ENCODE data around the gene ADGRL2.

The ADGRL2 gene

DNA sequence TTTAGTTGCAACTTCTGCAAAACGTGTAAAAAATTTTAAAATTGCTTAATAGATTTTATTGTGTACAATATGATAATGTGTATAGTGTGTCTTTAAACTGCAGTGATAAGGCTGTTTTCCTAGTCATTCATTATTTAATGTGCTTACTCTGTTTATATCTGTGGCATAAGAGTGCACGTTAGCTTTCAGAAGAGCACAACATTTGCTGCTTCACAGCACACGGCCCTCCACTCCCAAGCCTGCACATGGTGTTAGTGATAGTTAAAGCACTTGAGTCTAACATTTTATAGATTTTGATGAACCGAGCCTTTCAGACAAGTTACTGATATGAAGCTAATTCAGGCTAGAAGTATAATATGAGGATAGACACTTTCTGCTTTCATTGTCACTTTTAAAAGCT is 120.6 kb downstream of the ADGRL2 start:
- no peak for DNase-seq

GRCh38 chr1:81921851-81922462 is 121.2 kb downstream of the ADGRL2 start:
- DNase-seq: no peak

DNA sequence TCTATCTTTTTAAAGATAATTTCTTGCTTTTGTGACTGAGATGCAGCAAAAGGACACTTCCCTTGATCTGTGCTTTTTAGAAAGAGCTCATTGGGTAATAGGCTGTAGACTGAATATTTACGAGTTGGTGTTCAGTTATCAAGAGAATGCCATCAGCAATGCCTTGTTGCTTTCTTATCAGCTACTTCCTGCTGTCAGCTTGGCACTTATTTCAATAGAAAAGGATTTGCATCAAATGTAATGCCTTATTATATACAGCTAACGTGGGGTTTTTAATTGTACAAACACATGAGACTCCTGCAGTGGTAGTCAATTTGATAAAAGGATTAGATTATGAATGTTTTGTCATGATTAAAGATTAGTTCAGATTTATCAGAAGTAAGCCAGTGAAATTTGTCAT is 122.2 kb downstream of the ADGRL2 start:
- no peak for DNase-seq

DNA sequence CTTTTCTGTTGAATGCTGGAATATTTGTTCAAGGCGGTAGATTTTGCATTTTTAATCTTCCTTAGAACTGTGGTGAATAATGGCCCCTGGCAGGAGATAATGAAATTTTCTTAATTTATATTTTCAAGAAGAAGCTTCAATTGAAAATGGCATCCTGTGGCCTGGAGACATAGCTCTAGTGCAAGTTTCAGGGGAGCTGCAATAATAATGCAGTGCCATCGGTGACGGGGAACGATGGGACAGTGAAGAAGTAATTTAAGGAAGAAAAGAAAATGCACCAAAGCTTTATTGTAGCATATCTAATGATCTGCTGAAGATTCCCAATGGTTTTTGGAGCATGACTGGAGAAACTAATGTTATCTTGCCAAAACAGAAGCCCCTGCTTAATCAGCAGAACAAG is 128.4 kb downstream of the ADGRL2 start:
- DNase-seq: no peak

DNA sequence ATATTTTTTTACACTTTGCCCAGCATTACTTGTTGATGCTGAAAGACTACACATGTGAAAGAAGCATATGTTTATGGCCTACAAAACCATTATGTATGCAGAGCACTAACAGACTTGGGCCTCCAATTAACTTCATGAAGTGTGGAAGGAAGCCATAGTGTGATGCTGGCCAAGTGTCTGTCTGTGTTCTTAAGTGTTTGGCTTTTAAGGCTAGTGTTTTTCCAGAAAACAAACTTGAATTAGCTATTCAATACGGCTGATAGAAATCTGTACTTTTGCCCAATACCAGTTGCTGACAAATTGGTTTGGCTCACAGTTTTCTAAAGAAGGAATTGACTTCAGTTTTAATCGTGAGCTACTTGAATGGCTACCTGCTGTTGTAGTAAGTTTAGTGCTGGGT is 136.1 kb downstream of the ADGRL2 start:
- no peak for DNase-seq

DNA sequence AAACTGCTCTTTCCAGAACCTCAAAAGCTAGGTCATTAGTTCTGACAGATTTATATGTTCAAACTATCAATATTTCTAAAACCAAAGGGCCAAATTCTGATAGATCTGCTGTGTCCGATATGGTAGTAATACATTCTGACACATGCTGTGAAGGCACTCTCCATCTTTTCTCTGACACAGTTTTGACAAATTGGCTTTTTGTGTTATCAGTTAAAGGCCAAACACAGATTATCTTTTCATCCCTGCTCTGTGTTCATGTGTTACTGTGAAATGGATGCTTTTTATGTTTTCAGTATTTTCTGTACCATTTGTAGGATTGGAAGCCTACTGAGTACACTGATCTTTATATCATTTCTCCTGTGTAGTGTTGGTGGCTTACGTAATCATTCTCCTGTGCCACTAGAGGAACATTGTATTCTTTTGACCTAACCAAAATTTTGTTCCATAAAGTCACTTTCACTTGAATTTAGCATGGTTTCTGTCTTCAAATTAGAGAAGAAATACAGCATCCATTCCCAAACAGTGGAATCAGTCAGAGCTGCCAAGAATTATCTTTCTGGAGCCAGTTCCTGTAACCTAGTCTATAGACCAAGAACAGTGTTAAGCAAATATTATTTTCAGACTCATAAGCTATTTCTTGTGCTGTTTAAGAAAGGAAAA is 137.2 kb downstream of the ADGRL2 start:
- no peak for DNase-seq

- no peak for DNase-seq
Observed at GRCh38 chr1:81948495-81948894, 147.8 kb downstream of the ADGRL2 start.

DNA sequence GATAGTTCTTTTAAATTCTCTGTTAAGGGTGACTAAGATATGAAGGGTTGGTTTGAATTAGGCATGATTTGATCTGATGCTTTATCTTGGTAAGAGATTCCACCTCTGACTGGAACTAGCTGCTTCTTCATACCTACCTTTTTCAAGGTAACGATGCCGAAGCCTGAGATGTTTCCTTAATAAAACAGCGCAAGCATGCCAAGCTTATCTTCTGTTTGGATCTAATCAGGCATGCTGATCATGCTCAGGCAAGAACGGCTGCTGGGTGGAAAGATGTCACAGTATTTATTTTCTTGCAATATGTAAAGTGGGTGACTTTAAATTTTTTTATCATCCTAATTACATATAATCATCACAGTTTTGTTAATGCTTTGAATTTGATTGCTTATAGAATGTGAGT is 148.7 kb downstream of the ADGRL2 start:
- no peak for DNase-seq

- no peak for DNase-seq
Observed at GRCh38 chr1:81950037-81950436, 149.3 kb downstream of the ADGRL2 start.

- DNase-seq: no peak
Observed at GRCh38 chr1:81950591-81951244, 150.0 kb downstream of the ADGRL2 start.

- no peak for DNase-seq
Observed at GRCh38 chr1:81954534-81955020, 153.8 kb downstream of the ADGRL2 start.

DNA sequence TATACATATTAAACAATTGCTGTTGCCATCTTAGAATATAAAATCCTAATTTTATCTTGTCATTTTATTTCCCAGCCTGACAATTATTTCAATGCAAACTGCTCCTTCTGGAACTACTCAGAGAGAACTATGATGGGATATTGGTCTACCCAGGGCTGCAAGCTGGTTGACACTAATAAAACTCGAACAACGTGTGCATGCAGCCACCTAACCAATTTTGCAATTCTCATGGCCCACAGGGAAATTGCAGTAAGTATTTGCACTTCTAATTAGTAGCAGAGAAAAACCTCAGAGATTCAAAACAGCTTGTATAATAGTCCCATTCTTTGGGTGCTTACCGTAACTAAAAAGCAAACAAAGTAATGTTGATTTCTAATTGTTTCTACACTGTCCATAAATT is 167.2 kb downstream of the ADGRL2 start:
- no peak for DNase-seq

- DNase-seq: no peak
Observed at GRCh38 chr1:81970416-81970815, 169.7 kb downstream of the ADGRL2 start.

- no peak for DNase-seq
Observed at GRCh38 chr1:81974222-81974841, 173.6 kb downstream of the ADGRL2 start.

GRCh38 chr1:81974883-81975555 is 174.3 kb downstream of the ADGRL2 start:
- DNase-seq: no peak

DNA sequence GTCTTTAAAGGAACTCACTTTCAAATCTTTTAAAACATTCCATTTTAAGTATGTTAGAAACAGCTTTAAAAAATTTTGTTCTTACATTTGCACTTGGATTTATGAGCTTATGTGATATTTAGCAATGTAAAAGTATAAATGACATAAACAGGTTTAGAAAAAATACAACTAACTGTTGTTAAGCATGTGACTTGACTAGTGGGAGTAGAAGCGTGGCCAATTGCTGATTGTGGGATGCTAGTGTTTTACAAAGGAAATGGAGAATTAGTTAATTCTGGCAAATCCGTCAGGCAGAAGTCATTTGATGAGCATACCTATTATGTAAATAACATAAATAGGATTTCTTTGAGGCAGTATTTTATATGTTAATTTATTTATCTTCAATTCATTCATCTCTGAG is 175.8 kb downstream of the ADGRL2 start:
- DNase-seq: no peak

DNA sequence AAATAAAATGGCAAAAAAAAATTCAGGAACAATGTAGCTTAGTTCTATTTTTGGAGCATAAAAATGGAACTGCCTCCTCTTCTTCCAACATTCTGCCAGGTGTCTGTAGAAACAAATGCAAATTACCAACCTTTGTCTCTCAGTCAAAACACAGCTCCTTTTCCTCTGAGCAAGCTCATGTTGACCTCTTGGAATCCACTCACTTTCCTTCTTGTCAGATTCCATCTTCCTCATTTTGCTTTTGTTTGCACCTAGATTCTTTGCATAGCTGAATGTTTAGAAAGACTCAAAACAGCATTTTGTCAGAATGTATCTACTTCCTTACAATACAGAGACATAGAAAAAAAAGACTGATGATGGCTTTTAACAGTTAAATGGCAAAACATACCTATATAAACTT is 178.2 kb downstream of the ADGRL2 start:
- no peak for DNase-seq

DNA sequence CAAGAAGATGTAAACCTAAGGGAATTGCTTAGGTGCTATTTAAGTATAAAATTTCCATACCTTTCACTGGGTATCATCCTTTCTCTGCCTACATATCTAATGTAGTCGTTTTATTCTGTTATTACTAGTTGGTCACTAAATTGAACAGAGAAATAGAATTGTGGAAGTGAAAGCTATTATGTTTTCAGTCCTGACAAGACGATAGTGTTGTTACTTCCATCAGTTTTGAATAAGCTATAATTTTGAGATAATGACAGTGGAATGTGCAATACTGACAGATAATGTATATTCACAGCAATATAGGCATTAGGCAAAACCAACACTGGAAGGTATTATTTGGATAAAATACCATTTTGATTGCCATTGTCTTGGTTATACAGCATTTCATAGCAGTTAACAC is 181.8 kb downstream of the ADGRL2 start:
- no peak for DNase-seq

DNA sequence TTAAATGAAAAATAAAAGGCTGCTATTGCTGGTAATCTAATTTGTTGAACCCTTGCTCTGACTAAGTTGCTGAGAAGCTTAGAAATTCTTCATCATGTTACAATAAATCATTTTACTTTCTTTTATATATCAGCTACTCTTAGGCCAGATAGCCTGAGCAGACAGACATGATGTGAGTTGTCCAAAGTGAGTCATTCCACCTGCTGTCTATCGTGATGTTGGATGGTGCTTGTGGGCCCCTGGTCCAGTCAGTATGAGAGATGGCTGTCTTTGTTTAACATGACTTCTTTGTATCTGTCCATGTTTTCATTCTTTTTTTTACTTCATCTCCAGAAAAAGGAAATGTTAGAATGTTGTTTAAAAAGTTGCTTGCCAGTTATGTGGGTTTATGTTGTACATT is 188.8 kb downstream of the ADGRL2 start:
- DNase-seq: no peak

DNA sequence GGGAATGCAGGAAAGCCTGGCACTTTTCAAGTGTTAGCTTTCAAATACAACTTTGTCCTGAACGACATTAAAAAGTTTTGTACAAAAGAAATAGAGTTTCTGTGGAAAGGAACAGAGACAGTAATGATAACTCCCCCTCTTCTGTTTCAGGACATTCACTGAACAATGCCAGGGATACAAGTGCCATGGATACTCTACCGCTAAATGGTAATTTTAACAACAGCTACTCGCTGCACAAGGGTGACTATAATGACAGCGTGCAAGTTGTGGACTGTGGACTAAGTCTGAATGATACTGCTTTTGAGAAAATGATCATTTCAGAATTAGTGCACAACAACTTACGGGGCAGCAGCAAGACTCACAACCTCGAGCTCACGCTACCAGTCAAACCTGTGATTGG is 189.5 kb downstream of the ADGRL2 start:
- no peak for DNase-seq

DNA sequence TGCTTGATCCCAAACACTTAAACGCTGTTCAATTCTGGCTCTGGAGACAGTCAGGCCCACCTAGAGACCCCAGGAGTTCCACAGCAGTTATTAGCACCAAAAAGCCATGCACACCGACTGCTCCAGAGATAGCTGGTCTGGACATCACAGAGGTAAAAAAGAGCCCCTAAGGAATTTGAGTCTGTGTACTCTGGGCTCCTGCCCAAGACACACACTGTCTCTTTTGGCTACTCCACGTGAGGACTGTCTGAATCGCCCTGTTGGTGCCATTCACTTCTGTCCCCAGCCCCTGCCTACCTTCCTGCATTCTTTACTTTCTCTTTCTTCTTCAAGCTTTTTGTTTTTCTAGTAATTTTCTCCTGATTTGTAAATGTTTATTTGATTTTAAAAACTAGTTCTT is 197.4 kb downstream of the ADGRL2 start:
- DNase-seq: no peak

DNA sequence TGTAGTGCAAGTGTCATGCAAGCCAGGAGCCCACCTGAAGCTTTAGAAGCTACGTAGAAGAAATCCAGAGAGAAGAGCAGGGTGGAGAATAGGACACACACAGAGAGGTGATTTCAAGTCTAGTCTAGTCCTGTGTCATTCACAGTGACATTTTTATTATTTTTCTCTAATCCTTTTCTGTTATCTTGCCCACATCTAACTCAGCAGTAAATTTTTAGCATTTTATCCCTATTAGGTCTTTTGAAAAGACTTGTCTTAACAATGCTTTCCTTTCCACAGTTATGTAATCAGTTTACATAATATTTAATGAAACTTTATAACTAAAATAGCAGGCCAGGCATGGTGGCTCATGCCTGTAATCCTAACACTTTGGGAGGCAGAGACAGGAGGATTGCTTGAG is 198.6 kb downstream of the ADGRL2 start:
- DNase-seq: no peak

DNA sequence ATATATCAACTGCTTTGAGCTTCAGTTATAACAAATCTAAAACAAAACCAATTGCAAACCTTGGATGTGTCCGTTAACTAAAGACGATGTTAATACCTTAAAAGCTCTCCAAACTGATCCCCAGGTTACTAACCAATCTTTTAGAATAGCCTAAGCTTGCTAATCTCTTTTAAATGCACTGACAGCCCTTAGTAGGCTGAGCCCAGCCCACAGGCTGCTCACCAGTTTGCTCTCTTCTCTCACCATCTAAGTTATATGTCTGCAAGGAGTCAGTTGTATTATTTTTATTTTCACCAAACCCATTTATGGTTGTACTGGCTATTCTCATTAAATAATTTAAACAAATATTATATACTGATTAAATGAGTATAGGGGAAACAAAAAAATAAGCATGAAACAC is 199.5 kb downstream of the ADGRL2 start:
- no peak for DNase-seq
